ENCODE measurements around the gene KDELR1. TPM values are rescaled to one million over a fixed set of nuclear protein-coding genes. Genes with fewer than 3 reads are reported as not detected.
A peak's percentile ranks its signal among the peaks of the same experiment; 100 is the strongest.

The KDELR1 gene
- total and polyA plus RNA-seq, 2 donors (not counting 3 experiments of a cell fraction or from before 2014, with no cell fraction given): 199 to 224 TPM

DNA sequence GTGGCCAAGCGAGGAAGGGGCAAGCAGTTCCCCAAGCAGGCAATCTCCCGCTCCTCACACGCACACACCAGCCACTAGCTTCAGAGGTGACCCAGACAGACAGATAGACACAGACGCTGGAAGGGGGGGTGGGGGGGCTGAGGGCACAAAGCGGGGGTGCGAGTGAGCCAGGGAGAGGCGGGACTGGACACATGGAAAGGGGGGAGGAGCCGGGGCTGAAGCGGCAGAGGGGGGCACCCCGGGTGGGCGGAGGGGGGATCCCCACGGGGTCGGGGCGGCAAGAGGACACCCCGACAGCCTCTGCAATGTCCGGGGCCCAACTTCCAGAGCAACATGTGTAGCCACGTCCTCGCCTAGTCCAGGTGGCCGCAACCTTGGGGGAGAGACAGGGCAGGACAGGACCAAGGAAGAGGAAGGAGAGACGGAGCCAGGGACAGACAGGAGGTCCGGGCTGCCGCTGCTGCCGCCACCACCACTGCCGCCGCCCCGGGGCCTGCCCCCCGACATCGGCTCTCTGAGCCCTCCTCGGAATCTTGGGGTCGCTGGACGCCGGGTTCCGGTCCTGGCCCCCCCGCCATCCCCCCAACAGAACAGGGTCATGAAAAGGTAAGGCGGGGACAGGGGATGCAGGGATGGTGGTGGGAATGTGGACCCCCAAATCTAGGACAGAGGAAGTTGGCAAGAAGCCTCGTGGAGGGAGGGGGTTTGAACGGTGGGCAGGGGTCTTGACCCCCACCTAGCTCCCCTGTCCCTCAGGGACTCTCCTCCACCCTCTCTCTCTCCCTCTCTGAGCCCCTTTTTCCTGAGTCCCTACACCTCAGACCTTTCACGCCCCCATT is 3.2 kb upstream of the KDELR1 start:
- intact Hi-C loops (cut with micrococcal nuclease): loop anchor here (5.0 kb wide), 1 partner anchor 88 kb away; no protein-coding TSS in a partner anchor
- no peaks in the 10 kb centered on the region for H3K9me3 ChIP-seq (replicated peaks; ENCODE audit: control insufficient read depth, insufficient read depth, low read length)
- no peaks in the 10 kb centered on the region for H3K36me3 ChIP-seq (ENCODE audit: control insufficient read depth in 2 of 2, extremely low read depth in 1 of 2, insufficient read depth in 2 of 2, low read length in 2 of 2)
- H4K20me1 ChIP-seq (replicated peaks; ENCODE audit: control insufficient read depth, extremely low read depth, insufficient read depth, low read length): no peaks in the 10 kb centered on the region
- no peak for FAIRE-seq
- peaks cover 21 to 33% of the 10 kb centered on the region in 2 experiments for H3K27me3 ChIP-seq (ENCODE audit: control insufficient read depth in 2 of 2, insufficient read depth in 2 of 2, low read length in 2 of 2)
- no peak overlapping the region for H3K4me3 ChIP-seq (replicated peaks in 1 of 3; ENCODE audit: insufficient read depth in 1 of 3, low read depth in 1 of 3, low read length in 3 of 3)
- H3K9ac ChIP-seq (replicated peaks; ENCODE audit: extremely low read depth, insufficient read depth, low read length): no peak overlapping the region
- ChIA-PET POLR2A (no interaction called here), CTCF (interaction anchor here (2.2 kb wide), 1 partner anchor 80 kb away, joined by 7 read pairs; no protein-coding TSS in a partner anchor)
- no peak overlapping the region for H3K27ac ChIP-seq (ENCODE audit: insufficient read depth, low read depth, low read length)
- TF ChIP-seq POLR2A (IDR thresholded peaks at IDR 0.05; ENCODE audit: low read depth, low read length) (no peak), FOS (IDR thresholded peaks at IDR 0.05; ENCODE audit: borderline replicate concordance, insufficient read depth, low read length) (no peak), MYC (IDR thresholded peaks at IDR 0.05; ENCODE audit: low read depth, low read length) (no peak), JUN (IDR thresholded peaks at IDR 0.05; ENCODE audit: borderline replicate concordance, insufficient read depth, insufficient read length, low read depth) (no peak), EZH2 (IDR thresholded peaks at IDR 0.05; ENCODE audit: borderline replicate concordance, low read depth, low read length, severe bottlenecking) (peak; percentile 80)
- TF ChIP-seq, protein P1, sequence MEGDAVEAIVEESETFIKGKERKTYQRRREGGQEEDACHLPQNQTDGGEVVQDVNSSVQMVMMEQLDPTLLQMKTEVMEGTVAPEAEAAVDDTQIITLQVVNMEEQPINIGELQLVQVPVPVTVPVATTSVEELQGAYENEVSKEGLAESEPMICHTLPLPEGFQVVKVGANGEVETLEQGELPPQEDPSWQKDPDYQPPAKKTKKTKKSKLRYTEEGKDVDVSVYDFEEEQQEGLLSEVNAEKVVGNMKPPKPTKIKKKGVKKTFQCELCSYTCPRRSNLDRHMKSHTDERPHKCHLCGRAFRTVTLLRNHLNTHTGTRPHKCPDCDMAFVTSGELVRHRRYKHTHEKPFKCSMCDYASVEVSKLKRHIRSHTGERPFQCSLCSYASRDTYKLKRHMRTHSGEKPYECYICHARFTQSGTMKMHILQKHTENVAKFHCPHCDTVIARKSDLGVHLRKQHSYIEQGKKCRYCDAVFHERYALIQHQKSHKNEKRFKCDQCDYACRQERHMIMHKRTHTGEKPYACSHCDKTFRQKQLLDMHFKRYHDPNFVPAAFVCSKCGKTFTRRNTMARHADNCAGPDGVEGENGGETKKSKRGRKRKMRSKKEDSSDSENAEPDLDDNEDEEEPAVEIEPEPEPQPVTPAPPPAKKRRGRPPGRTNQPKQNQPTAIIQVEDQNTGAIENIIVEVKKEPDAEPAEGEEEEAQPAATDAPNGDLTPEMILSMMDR (IDR thresholded peaks at IDR 0.05; ENCODE audit: extremely low read depth in 1 of 2, insufficient read depth in 1 of 2, low read depth in 1 of 2, low read length in 2 of 2): no peak
- H2AFZ ChIP-seq (ENCODE audit: low read depth, low read length): no peak overlapping the region
- peaks cover 12% of the 10 kb centered on the region for H3K4me1 ChIP-seq (ENCODE audit: control insufficient read depth, extremely low read depth, insufficient read depth, low read length)
- H3K4me2 ChIP-seq (ENCODE audit: insufficient read depth, low read length): no peak overlapping the region
- H3K9me1 ChIP-seq (replicated peaks; ENCODE audit: control insufficient read depth, extremely low read depth, insufficient read depth, low read length): no peaks in the 10 kb centered on the region
- no peak for DNase-seq (ENCODE audit: low read depth, low spot score)
- no TSS peak for BruUV-seq (replicated peaks)
- dilution Hi-C loops (cut with MboI; ENCODE audit: extremely low pct_ligation_motif_present, low sequenced_read_pairs): no loop called here
- peaks cover 15% of the 10 kb centered on the region for H3K79me2 ChIP-seq (ENCODE audit: control insufficient read depth, insufficient read depth, low read length)
